B cell (primary cell): ENCODE data around the gene SLC9A3. TPM values are rescaled to one million over a fixed set of nuclear protein-coding genes. Genes with fewer than 3 reads are reported as not detected.

Experiments
- ATAC-seq: fragments of 200-7000 bp; cut with Tn5 transposase; one replicate; pipeline ENCODE4 v1.10.0; 2021; ENCODE audit warnings: low read depth, mild to moderate bottlenecking, moderate number of reproducible peaks, moderate library complexity
- CTCF ChIA-PET: fragments of 350-600 bp; sonication (Branson Sonifier 250); formaldehyde crosslinking; loops from one replicate; lab custom pipeline; 2021; ENCODE audit warnings: antibody characterized with exemption, inconsistent platforms; lab: Charles Lee
- POLR2A ChIA-PET: fragments of 350-600 bp; sonication (Branson Sonifier 250); formaldehyde crosslinking; loops from one replicate; lab custom pipeline; 2021; ENCODE audit warnings: antibody characterized with exemption; lab: Charles Lee
- DNase-seq: peaks from one replicate; pipeline ENCODE4 v3.0.0; 2013
- H2AFZ ChIP-seq: 2 replicates; pipeline ENCODE4 v1.6.1; 2012; ENCODE audit warnings: mild to moderate bottlenecking, low read depth, low read length; ENCODE audit not compliant: insufficient read depth, poor library complexity, severe bottlenecking
- H3K27ac ChIP-seq, 2 donors: 1 replicate in 1 of 2; 2 replicates in 1 of 2; pipeline ENCODE4 v1.5.1; 2012 to 2013; ENCODE audit warnings: low read length in 2 of 2, mild to moderate bottlenecking in 2 of 2, moderate library complexity in 1 of 2
- H3K27me3 ChIP-seq, 4 experiments: fragments of 200-600 bp in 1 of 4; sonication (generic) in 1 of 4; replicated peaks in 1 of 4; 1 replicate in 2 of 4; 2 replicates in 2 of 4; pipeline versions ENCODE4 v1.6.1 to v1.7.0; 2013 to 2016; ENCODE audit warnings: low read length in 3 of 4, mild to moderate bottlenecking in 2 of 4, mixed read lengths in 1 of 4, moderate library complexity in 1 of 4; ENCODE audit not compliant: insufficient read depth in 4 of 4, control insufficient read depth in 3 of 4; ENCODE audit errors: control extremely low read depth in 1 of 4
- H3K36me3 ChIP-seq, 2 experiments: replicated peaks in 1 of 2; 1 replicate in 1 of 2; 2 replicates in 1 of 2; pipeline versions ENCODE4 v1.6.1 to v1.7.1; 2013; ENCODE audit warnings: low read length in 1 of 2; ENCODE audit not compliant: insufficient read depth in 2 of 2, control insufficient read depth in 1 of 2; ENCODE audit errors: control extremely low read depth in 1 of 2, extremely low read depth in 1 of 2
- H3K4me1 ChIP-seq, 2 donors: fragments of 200-600 bp in 1 of 2; sonication (generic) in 1 of 2; 1 replicate in 1 of 2; 2 replicates in 1 of 2; pipeline versions ENCODE4 v1.5.1 to v1.6.1; 2013 to 2017; ENCODE audit warnings: low read length in 2 of 2; ENCODE audit not compliant: control insufficient read depth in 2 of 2, insufficient read depth in 2 of 2
- H3K4me2 ChIP-seq: replicated peaks from 2 replicates; pipeline ENCODE3; 2012; ENCODE audit warnings: mild to moderate bottlenecking, low read depth, low read length; ENCODE audit not compliant: poor library complexity, severe bottlenecking
- H3K4me3 ChIP-seq, 5 experiments: fragments of 200-600 bp in 1 of 5; sonication (generic) in 1 of 5; 1 replicate in 3 of 5; 2 replicates in 2 of 5; pipeline versions ENCODE4 v1.5.1 to v1.7.0; 2011 to 2016; ENCODE audit warnings: low read length in 4 of 5, mild to moderate bottlenecking in 4 of 5, low read depth in 2 of 5, control low read depth in 1 of 5, moderate library complexity in 1 of 5; ENCODE audit not compliant: insufficient read depth in 1 of 5; ENCODE audit errors: control extremely low read depth in 1 of 5, extremely low read depth in 1 of 5
- H3K79me2 ChIP-seq: fragments of 200-600 bp; sonication (generic); one replicate; pipeline ENCODE4 v1.6.0; 2016; ENCODE audit warnings: low read length; ENCODE audit not compliant: control insufficient read depth, insufficient read depth
- H3K9ac ChIP-seq: fragments of 200-600 bp; sonication (generic); 2 replicates; pipeline ENCODE4 v1.6.1; 2017; ENCODE audit warnings: mild to moderate bottlenecking, low read length, moderate library complexity
- H3K9me3 ChIP-seq, 3 donors: one replicate each; pipeline versions ENCODE4 v1.6.1 to v1.7.1; 2013; ENCODE audit warnings: low read length in 2 of 3; ENCODE audit not compliant: control insufficient read depth in 2 of 3, insufficient read depth in 1 of 3; ENCODE audit errors: control extremely low read depth in 1 of 3
- H4K20me1 ChIP-seq: 2 replicates; pipeline ENCODE4 v1.6.0; 2012; ENCODE audit warnings: mild to moderate bottlenecking, low read length; ENCODE audit not compliant: insufficient read depth, control insufficient read depth, poor library complexity, severe bottlenecking
- H3K27ac Mint-ChIP-seq: one replicate; pipeline ENCODE4 v1.8.0; 2021; ENCODE audit warnings: mixed read lengths
- H3K27me3 Mint-ChIP-seq: one replicate; pipeline ENCODE4 v1.8.0; 2021; ENCODE audit warnings: mixed read lengths
- H3K4me1 Mint-ChIP-seq: one replicate; pipeline ENCODE4 v1.8.0; 2021; ENCODE audit warnings: mixed read lengths
- H3K4me3 Mint-ChIP-seq: one replicate; pipeline ENCODE4 v1.8.0; 2021; ENCODE audit warnings: mixed read lengths
- H3K9me3 Mint-ChIP-seq: one replicate; pipeline ENCODE4 v1.8.0; 2022; ENCODE audit warnings: mixed read lengths; ENCODE audit not compliant: insufficient read depth
- EZH2 ChIP-seq: IDR thresholded peaks from 2 replicates; pipeline ENCODE4 v1.6.1; 2012; ENCODE audit warnings: borderline replicate concordance, low read depth, mild to moderate bottlenecking, moderate library complexity, low read length; ENCODE audit not compliant: insufficient read depth, poor library complexity, severe bottlenecking
- WGBS: methylation state at CpG from one replicate; pipeline ENCODE4 v1.1.5; 2013; ENCODE audit warnings: missing lambda C conversion rate; ENCODE audit not compliant: insufficient coverage; 5-methylcytosine and 5-hydroxymethylcytosine counted together
- intact Hi-C: fragments of 100-400 bp; cut with micrococcal nuclease; formaldehyde crosslinking; loops from one replicate; pipeline ENCODE4 v1.10.0; 2022
- polyA plus RNA-seq: library from polyadenylated mRNA; depleted of rRNA; stranded (reverse); fragments of >200 nt; gene quantifications from 2 replicates; pipeline ENCODE4 v1.2.3, GENCODE V29; 2012
- total RNA-seq, 2 donors: library from RNA; stranded (reverse); fragments of 120-200 nt in 1 of 2; gene quantifications; 1 replicate in 1 of 2; 2 replicates in 1 of 2; pipeline versions ENCODE4 v1.2.3 to v1.2.4, GENCODE V29; 2013 to 2022
- TF ChIP-seq, protein P1 (sequence below): fragments of 200-600 bp; IDR thresholded peaks from one replicate; pipeline ENCODE4 v1.8.0; 2022; ENCODE audit warnings: antibody characterized with exemption, mild to moderate bottlenecking

Gene SLC9A3
- total and polyA plus RNA-seq, 2 donors (not counting 1 experiment from before 2014, with no cell fraction given): 0.84 to 2.0 TPM

DNA sequence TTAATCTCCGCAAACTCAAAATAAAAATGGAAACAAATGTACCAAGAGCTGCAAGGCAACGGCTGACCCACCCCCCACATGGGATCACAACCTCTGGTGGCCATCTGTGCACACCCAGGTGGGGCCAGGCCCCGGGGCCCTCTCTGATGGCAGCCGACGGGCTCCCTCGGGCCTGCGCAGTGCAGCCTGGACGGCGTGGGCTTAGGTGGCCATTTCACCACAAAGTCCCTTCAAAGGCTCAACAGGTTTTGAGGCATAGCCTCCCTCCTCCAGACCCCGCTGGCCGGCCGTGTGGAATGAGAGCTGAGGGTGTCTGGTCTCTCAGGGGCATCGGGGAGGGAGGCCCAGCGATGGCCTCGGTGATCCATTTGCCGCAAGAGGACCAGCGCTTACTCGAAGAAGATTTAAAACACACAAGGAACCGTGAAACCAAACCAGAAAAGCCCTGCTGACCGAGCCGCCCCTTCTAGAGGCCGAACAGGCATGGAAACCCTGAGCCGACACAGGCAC, 45.2 kb upstream of the SLC9A3 start:
- TF ChIP-seq, protein P1, sequence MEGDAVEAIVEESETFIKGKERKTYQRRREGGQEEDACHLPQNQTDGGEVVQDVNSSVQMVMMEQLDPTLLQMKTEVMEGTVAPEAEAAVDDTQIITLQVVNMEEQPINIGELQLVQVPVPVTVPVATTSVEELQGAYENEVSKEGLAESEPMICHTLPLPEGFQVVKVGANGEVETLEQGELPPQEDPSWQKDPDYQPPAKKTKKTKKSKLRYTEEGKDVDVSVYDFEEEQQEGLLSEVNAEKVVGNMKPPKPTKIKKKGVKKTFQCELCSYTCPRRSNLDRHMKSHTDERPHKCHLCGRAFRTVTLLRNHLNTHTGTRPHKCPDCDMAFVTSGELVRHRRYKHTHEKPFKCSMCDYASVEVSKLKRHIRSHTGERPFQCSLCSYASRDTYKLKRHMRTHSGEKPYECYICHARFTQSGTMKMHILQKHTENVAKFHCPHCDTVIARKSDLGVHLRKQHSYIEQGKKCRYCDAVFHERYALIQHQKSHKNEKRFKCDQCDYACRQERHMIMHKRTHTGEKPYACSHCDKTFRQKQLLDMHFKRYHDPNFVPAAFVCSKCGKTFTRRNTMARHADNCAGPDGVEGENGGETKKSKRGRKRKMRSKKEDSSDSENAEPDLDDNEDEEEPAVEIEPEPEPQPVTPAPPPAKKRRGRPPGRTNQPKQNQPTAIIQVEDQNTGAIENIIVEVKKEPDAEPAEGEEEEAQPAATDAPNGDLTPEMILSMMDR: no peak
- no peak for TF ChIP-seq EZH2
- H3K27ac Mint-ChIP-seq: no peak overlapping the region
- H3K79me2 ChIP-seq: no peaks in the 10 kb centered on the region
- H2AFZ ChIP-seq: no peak overlapping the region
- H3K4me3 Mint-ChIP-seq: no peak overlapping the region
- H3K36me3 ChIP-seq: no peaks in the 10 kb centered on the region
- no peaks in the 10 kb centered on the region for H3K9me3 Mint-ChIP-seq
- H3K4me2 ChIP-seq: no peak overlapping the region
- H3K4me1 Mint-ChIP-seq: peaks cover 3% of the 10 kb centered on the region
- ChIA-PET CTCF (no interaction called here), POLR2A (no interaction called here)
- no peak overlapping the region for H3K4me3 ChIP-seq
- peaks cover 0 to 22% (median 0%) of the 10 kb centered on the region in 4 experiments for H3K27me3 ChIP-seq
- no peaks in the 10 kb centered on the region for H3K4me1 ChIP-seq
- no peak overlapping the region for H3K9ac ChIP-seq
- H4K20me1 ChIP-seq: no peaks in the 10 kb centered on the region
- ATAC-seq (no peak), DNase-seq (no peak)
- intact Hi-C loops: no loop called here
- peaks cover 0 to 16% (median 0%) of the 10 kb centered on the region in 3 donors for H3K9me3 ChIP-seq
- 86% methylated on average over 20 of the region's 23 CpGs for WGBS
- H3K27me3 Mint-ChIP-seq: peaks cover 37% of the 10 kb centered on the region
- no peak overlapping the region for H3K27ac ChIP-seq

DNA sequence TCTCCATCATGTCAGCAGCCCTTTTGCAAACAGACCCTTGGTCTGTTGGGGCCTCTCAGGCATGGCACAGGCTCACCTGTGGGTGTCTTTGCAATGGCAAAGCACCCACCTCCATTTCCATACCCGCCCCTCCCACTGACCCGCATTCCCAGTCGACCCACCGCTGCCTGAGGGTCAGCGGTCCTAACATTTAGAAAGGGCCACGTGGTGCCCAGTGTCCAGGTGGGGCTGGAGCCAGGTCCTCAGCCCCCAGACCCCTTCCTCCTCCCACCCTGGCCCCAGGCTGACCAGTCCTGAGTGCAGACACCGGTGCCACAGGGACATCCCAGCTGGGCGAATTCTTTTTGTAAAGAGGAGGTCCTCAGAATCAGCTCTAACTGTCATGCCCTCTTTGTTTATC, 44.6 kb upstream of the SLC9A3 start:
- Mint-ChIP-seq H3K9me3 (no peaks in the 10 kb centered on the region), H3K27ac (peak overlapping the region; percentile 32), H3K27me3 (peaks cover 37% of the 10 kb centered on the region), H3K4me3 (no peak overlapping the region), H3K4me1 (peaks cover 3% of the 10 kb centered on the region)
- Histone ChIP-seq H3K27me3 (peaks cover 0 to 22% (median 0%) of the 10 kb centered on the region in 4 experiments), H2AFZ (no peak overlapping the region), H3K4me2 (no peak overlapping the region), H4K20me1 (no peaks in the 10 kb centered on the region), H3K4me1 (no peaks in the 10 kb centered on the region), H3K4me3 (no peak overlapping the region), H3K36me3 (no peaks in the 10 kb centered on the region), H3K9ac (no peak overlapping the region), H3K79me2 (no peaks in the 10 kb centered on the region), H3K9me3 (peaks cover 0 to 12% (median 0%) of the 10 kb centered on the region in 3 donors), H3K27ac (no peak overlapping the region)
- ChIA-PET POLR2A (no interaction called here), CTCF (no interaction called here)
- DNase-seq (no peak), ATAC-seq (no peak)
- TF ChIP-seq EZH2: no peak
- TF ChIP-seq, protein P1: no peak
- intact Hi-C loops: no loop called here
- 83% methylated on average over 7 of the region's 8 CpGs for WGBS
